ENCODE results near the gene APOO. TPM values are rescaled to one million over a fixed set of nuclear protein-coding genes. Genes with fewer than 3 reads are reported as not detected.

Gene APOO
- total RNA-seq, 2 donors from 2014 or later: 31.4 to 31.7 TPM

DNA sequence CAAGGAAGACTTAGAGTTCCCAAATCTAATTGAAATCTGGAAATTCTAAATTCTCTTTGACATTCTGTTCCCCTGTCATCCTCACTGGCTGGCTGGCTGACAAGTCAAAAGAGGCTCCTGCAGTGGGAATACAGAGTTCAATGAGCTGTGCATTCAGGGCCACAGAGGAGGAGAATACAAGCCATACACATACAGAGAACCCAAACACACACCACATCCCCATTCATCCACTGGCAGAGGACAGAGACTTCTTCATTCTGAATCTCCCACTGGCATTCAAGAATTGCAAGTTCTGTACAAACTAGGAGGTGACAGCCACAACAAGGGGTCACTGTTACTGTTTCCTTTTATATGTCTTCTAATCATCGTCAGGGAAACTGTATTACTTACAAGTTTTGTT, 75.0 kb downstream of the APOO start:
- DNase-seq (no peak), ATAC-seq (no peak)

DNA sequence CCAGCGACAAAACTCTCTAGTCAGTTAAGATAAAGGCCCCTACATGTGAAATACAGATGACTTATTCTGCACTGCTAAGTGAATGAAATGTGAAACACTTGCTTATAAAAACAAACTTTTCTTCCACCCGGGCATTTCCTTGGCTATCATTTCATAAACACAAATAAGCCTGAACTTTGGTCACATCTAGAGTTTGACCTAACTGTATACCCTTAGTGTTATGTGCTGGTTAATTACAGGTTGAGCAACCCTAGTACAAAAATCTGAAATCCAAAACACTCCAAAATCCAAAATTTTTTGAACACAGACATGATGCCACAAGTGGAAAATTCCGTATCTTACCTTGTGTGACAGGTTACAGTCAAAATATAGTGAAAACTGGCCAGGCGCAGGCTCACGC, 78.9 kb downstream of the APOO start:
- ATAC-seq (peak; percentile 72), DNase-seq (no peak)
- intact Hi-C loops (cut with DNase I, micrococcal nuclease): no loop called here

More for the DNA sequence above, 75.0 kb downstream of the APOO start:
- intact Hi-C loops (cut with DNase I, micrococcal nuclease): no loop called here

DNA sequence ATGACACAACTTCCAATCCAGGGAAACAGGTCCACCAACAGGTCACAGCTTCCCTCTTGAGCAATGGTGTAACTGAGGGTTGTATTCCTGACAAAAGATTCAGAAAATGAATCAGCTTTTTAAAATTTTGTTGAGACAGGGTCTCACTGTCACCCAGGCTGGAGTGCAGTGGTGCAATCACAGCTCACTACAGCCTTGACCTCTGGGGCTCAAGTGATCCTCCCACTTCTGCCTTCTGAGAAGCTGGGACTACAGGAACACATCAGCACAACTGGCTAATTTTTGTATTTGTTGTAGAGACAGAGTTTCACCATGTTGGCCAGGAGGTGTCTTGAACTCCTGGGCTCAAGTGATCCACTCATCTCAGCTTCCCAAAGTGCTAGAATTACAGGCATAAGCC, 81.1 kb downstream of the APOO start:
- ATAC-seq: no peak
- no peak for DNase-seq
- intact Hi-C loops (cut with DNase I, micrococcal nuclease): no loop called here

DNA sequence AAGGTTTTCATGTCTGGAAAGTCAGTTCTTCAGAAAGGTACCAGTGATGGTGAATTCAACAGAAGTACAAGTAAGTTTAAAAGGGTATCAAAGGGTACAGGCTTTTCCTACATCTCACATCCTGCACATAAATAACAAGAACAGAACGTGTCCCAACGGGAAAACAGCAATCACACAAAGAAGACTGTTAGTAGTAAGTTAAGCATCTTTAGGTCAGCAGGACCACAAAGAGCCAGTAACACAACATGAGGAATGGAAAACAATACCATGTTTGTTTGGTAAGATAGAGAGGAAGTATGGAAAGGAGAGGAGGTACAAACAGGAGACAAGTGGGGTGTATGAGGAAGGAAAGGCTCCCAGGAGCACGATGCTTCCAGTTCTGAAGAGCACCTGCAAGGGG, 81.5 kb downstream of the APOO start:
- ATAC-seq (no peak), DNase-seq (no peak)
- intact Hi-C loops (cut with DNase I, micrococcal nuclease): no loop called here

DNA sequence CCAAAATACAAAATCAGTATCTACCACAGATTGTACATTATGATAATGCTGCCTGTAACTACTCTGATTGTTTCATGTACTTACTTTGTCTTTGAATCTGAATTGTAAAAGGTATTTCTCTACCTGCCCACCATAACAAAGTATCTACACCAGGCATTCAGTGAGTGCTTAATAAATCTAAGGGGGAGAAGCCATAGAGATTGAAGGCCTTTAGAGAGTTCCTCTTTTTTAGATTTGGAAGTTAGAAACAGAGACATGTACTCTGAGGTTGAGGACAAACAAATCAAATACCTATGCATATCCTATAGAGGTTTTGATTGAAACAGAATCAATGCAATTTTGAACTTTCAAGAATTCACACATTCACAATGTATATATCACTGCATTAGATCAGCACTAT, 82.1 kb downstream of the APOO start:
- intact Hi-C loops (cut with DNase I, micrococcal nuclease): no loop called here

DNA sequence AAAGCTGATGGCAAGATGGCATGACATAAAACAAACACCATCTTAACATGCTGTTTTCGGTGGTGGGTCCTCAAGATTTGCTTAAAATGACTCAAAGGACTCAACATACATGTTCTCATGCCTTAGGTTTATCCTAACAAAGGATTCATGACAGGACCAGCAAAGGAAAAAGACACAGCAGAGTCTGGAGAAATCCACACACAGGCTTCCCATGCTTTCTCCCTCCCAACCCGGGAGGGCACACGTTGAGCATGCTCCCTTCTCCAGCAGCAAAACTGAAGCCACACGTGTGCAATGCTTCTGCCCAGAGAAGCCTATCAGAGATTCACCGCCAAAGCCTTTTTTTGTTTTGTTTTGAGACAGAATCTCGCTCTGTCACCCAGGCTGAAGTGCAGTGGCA, 84.9 kb downstream of the APOO start:
- intact Hi-C loops (cut with DNase I, micrococcal nuclease): no loop called here
- ATAC-seq: peak; percentile 9
- no peak for DNase-seq

More for the DNA sequence above, 82.1 kb downstream of the APOO start:
- ATAC-seq (no peak), DNase-seq (no peak)

DNA sequence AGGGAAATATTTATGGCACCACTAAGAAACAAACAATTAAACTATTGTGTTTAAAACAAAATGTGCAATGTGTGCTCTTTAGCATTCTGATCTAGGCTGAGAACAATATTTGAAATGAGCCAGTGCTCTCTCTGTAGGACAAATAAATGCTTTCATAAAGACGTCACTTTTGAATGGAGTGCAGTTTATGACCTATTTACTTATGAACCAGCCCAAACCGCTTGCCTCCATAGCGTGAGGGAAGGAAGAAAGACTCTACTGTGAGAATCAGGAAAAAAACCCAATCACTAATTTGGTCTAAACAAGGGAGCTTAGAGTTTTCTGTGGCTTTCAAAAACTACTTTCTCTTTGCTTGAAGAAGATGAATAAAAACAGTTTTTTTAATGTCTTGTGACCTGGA, 85.3 kb downstream of the APOO start:
- intact Hi-C loops (cut with DNase I, micrococcal nuclease): no loop called here

DNA sequence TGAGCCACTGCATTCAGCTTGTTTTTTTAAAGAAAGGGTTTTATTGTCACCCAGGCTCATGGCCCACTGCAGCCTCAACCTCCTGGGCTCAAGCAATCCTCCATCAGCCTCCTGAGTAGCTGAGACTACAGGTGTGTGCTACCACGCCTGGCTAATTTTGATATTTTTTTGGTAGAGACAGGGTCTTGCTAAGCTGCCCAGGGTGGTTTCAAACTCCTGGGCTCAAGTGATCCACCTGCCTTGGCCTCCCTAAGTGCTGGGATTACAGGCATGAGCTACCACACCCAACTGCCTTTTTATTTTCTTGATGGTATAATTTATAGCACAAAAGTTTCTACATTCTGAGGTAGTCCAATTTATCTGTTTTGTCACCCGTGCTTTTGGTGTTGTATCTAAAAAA, 85.9 kb downstream of the APOO start:
- no peak for DNase-seq
- ATAC-seq: peak; percentile 50
- intact Hi-C loops (cut with DNase I, micrococcal nuclease): no loop called here

More for the DNA sequence above, 85.3 kb downstream of the APOO start:
- ATAC-seq: peak; percentile 95
- no peak for DNase-seq

DNA sequence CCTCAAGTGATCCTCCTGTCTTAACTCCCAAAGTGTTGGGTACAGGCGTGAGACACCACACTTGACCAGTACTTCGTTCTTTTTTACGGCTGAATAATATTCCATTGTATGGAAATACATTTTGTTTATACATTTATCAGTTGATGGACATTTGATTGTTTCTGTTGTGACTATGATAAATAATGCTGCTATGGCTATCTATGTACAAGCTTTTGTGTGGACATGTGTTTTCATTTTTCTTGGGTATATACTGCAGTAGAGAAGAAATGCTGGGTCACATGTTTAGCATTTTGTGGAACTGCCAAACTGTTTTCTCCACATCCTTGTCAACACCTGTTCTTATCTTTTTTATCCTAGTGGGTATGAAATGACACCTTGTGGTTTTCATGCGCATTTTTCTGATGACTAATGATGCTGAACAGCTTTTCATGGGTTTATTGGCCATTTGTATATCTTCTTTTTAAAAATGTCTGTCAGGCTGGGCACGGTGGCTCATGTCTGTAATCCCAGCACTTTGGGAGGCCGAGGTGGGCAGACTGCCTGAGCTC, 87.4 kb downstream of the APOO start:
- DNase-seq (no peak), ATAC-seq (no peak)
- intact Hi-C loops (cut with DNase I, micrococcal nuclease): no loop called here

DNA sequence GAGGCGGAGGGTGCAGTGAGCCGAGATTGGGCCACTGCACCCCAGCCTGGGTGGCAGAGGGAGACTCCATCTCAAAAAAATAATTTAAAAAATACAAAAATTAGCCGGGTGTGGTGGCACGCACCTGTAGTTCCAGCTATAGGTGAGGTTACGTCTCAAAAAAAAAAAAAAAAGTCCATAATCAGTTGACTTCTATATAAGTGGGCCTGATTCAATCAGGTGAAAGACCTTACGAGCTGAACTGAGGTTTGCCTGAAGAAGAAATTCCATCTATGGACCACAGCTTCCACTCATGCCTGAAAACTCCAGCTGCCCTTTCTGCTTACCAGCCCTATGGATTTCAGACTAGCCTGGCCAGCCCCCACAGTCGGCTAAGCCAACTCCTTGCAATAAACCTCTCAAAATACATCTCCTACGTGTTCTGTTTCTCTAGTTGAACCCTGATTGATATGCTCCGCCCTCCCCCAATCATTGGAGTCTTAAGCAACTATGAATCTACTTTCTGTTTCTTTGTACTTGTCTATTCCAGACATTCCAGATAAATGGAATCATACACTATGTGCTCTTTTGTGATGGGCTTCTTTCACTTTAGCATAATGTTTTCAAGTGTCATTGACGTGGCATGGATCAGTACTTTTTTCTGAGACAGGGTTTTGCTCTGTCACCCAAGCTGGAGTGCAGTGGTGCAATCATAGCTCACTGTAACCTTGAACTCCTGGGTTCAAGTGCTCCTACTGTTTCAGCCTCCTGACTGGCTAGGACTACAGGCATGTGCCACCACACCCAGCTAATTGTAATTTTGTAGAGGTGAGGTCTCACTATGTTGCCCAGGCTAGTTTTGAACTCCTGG, 88.1 kb downstream of the APOO start:
- intact Hi-C loops (cut with DNase I, micrococcal nuclease): no loop called here
- ATAC-seq (peak; percentile 12), DNase-seq (no peak)

DNA sequence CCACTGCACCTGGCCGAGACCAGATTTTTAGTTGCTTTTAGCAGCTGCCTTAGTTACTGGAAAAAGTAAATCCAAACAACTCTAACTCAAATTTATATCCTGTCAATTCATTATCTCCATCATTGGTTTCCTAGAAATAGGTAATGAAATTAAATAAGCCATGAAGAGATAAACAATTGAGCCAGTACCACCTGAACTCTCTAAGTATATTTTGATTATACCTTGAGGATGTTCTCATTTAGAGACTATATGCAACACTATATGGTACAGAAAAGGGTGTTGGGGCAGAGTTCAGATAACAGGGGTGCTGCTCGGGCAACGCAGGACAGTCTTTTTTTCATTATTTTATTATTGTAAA, 89.8 kb downstream of the APOO start:
- ATAC-seq (no peak), DNase-seq (no peak)
- intact Hi-C loops (cut with DNase I, micrococcal nuclease): no loop called here

DNA sequence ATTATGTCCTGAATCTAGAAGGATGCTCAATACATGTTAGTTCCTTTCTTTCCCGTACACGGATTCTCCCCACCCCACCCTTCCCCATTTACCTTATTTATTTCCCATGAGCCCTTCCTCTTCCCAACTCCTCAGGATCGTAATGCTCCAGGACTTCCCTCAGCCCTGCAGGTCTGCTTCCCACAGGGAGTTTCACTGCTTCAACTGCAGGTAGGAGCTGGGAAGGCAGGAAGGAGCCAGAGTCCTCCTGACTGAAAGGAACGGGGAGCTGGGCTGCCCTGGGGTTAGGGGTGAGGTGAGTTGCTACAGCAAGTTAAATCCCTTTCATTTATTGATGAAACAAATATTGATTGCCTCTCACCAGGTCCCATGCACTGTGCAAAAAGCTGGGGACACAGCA, 91.6 kb downstream of the APOO start:
- ATAC-seq (peak; percentile 16), DNase-seq (no peak)
- intact Hi-C loops (cut with DNase I, micrococcal nuclease): no loop called here

DNA sequence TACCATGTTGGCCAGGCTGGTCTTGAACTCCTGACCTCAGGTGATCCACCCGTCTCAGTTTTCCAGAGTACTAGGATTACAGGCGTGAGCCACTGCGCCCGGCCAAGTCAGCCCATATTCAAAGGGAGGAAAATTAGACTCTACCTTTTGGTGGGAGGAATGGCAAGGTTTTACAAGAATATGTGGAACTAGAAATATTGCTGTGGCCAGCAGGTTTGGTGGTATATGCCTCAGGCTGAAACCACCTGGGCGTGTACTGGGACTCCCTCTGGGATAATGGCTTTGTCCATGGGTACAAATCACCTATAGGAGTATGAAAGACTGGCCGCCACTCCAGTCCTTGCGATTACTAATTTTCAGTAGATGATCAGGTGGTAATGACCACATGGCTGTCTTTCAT, 92.4 kb downstream of the APOO start:
- DNase-seq: no peak
- intact Hi-C loops (cut with DNase I, micrococcal nuclease): no loop called here
- ATAC-seq: no peak

DNA sequence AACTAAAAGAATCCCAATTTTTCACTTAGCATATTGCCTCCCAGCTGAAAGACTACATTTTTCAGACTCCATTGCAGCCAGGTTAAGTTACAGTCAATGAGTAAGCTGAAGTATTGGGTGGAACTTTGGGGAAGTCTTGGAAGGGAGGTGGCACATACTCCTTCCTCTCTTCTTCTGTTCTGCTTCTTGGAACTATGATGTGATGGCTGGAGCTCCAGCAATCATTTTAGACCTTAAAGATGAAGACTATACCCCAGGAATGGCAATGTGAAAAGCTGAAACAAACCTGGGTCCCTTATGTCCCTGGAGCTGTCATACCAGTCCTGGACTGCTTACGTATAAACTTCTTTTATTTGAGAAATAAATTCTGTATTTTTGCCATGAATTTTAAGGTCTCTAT, 93.9 kb downstream of the APOO start:
- ATAC-seq: no peak
- intact Hi-C loops (cut with DNase I, micrococcal nuclease): no loop called here
- no peak for DNase-seq

DNA sequence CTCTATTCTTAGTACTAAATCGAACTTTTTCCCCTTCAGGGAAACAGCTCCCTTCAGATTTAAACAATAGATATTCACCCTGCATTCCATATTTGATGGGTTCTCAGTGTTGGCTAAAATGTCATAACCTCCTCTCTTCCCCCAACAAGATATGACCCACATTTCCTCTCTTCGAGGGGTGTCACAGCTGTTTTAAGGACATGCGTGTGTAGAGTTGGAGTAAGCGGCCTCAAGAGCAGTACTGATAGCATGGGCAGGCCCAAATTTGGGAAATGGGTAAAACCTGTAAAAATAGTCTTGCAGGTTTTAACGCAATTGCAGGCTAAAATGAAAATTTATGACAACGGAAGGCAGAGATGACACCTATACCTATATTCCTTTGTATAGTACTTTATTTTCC, 96.1 kb downstream of the APOO start:
- DNase-seq (no peak), ATAC-seq (no peak)
- intact Hi-C loops (cut with DNase I, micrococcal nuclease): no loop called here

DNA sequence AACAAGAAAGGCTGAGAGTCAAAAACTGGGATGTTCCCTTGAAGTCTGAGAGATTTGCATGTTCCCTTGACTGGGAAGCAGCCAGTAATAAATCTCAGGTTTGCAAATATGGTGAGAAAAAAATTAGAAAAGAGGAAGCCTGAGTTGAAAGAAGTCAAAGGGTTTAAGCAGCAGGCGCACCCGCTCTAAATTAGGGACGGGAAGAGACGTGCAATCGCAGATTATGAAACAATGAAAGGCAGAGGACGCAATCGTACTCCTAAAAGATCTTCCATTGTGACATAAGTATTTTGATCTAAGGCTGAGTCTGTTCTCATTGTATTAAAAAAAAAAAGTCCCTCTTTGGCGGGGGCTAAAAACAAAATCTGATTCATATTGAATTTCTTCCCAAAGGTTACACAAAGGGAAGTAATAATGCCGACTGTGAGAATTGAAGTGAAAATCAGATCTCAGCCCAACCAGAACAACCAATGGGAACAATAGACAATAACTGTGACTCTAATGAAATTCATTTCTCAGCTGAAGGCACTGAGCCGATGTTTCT, 96.6 kb downstream of the APOO start:
- intact Hi-C loops (cut with DNase I, micrococcal nuclease): no loop called here
- no peak for DNase-seq
- no peak for ATAC-seq

DNA sequence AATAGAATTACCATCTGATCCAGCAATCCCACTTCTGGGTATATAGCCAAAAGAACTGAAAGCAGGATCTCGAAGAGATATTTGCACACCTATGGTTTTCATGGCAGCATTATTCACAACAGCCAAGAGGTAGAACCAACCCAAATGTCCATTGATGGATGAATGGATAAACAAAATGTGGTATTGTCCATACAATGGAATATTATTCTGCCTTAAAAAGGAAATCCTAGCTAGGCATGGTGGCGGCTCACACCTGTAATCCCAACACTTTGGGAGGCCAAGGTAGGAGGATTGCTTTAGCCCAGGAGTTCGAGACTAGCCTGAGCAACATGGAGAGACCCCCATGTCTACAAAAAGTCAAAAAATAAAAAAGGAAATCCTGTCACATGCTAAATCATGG, 97.5 kb downstream of the APOO start:
- intact Hi-C loops (cut with DNase I, micrococcal nuclease): no loop called here

DNA sequence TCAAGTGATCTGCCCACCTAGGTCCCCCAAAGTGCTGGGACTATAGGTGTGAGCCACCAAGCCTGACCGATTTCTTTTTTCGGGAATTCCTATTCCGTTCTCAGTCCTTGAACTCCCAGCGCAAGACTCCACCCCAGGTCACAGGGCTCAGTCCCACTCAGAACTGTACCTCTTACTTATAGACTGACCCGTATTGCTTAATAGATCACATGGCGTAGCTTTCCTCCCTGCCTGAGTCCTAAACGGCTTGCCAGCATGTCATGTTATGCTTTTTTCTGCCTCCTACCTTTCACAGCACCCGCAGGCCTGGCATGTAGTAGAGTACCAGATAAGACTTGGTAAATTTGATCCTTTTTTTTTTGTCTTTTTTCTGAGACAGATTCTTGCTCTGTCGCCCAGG, 102.3 kb downstream of the APOO start:
- intact Hi-C loops (cut with DNase I, micrococcal nuclease): no loop called here
- ATAC-seq (no peak), DNase-seq (no peak)

More for the DNA sequence above, 97.5 kb downstream of the APOO start:
- DNase-seq (no peak), ATAC-seq (no peak)

DNA sequence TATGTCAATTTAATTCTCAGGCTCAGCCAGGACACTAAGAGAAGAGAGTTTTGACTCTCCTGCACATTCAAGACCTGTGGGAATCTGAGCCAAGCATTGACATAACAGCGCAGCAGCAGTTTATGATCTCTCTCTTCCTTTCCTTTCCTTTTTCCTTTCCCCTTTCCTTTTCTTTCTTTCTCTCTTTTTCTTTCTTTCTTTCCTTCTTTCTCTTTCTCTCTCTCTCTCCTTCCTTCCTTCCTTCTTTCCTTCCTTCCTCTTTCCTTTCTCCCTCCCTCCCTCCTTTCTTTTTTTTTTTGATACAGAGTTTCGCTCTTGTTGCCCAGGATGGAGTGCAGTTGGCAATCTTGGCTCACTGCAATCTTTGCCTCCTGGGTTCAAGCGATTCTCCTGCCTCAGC, 103.2 kb downstream of the APOO start:
- intact Hi-C loops (cut with DNase I, micrococcal nuclease): no loop called here
- DNase-seq (no peak), ATAC-seq (no peak)

DNA sequence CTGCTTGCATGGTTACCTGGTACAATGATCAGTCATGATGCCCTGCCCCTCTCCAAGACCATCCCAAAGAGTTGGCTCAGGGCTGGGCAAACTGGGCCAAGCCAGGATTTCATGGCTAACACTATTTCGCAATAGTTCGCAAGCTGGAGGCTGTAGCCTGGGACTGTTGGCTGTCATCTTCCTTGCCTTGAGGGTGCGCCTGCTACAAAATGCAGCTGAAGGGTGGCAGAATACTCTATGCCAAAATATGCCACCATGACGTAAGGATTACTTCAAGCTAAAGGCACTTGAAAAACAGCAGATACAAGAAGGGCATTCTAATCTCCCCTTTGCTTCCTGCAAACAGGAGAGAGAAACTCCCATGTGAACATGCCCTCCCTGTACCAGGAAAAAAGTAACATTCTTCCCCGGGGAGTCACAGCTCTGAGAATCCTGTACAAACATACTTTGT, 103.8 kb downstream of the APOO start:
- intact Hi-C loops (cut with DNase I, micrococcal nuclease): no loop called here
- ATAC-seq (peak; percentile 60), DNase-seq (peak in 1 of 2 donors; percentile 56)

Data from left colon (tissue), 2 donors.